Muscle layer of duodenum (tissue), 2 donors: ENCODE results near the gene NTHL1.

Experiments
- H3K27ac ChIP-seq: one replicate; pipeline ENCODE4 v1.7.0; 2013; ENCODE audit warnings: mild to moderate bottlenecking, low read length
- H3K27me3 ChIP-seq: one replicate; pipeline ENCODE4 v1.7.0; 2013; ENCODE audit warnings: low read depth, mild to moderate bottlenecking, control low read depth, low read length
- H3K36me3 ChIP-seq, 2 donors: one replicate each; pipeline ENCODE4 v1.7.0; 2013; ENCODE audit warnings: low read length in 2 of 2, control low read depth in 1 of 2, mild to moderate bottlenecking in 1 of 2; ENCODE audit not compliant: insufficient read depth in 2 of 2, control insufficient read depth in 1 of 2
- H3K4me1 ChIP-seq, 2 donors: one replicate each; pipeline ENCODE4 v1.7.0; 2013; ENCODE audit warnings: low read length in 2 of 2, mild to moderate bottlenecking in 2 of 2, control low read depth in 1 of 2, moderate library complexity in 1 of 2; ENCODE audit not compliant: insufficient read depth in 2 of 2, control insufficient read depth in 1 of 2
- H3K4me3 ChIP-seq, 2 donors: one replicate each; pipeline ENCODE4 v1.7.0; 2013; ENCODE audit warnings: low read length in 2 of 2, low read depth in 1 of 2, mild to moderate bottlenecking in 1 of 2
- H3K9me3 ChIP-seq, 2 donors: one replicate each; pipeline ENCODE4 v1.7.0; 2013; ENCODE audit warnings: low read length in 2 of 2, control low read depth in 1 of 2, mild to moderate bottlenecking in 1 of 2; ENCODE audit not compliant: control insufficient read depth in 1 of 2
- donor health status: healthy.

Gene NTHL1

GRCh38 chr16:2060346-2060745 lies 12.7 kb upstream of the NTHL1 start:
- H3K4me3 ChIP-seq: no peak overlapping the region
- H3K36me3 ChIP-seq: peaks cover 15 to 72% of the 10 kb centered on the region in 2 donors
- no peak overlapping the region for H3K27ac ChIP-seq
- peaks cover 0 to 5% of the 10 kb centered on the region in 2 donors for H3K4me1 ChIP-seq
- no peaks in the 10 kb centered on the region for H3K27me3 ChIP-seq
- H3K9me3 ChIP-seq: no peaks in the 10 kb centered on the region

GRCh38 chr16:2058872-2059271 lies 11.2 kb upstream of the NTHL1 start:
- Histone ChIP-seq H3K4me3 (no peak overlapping the region), H3K4me1 (peaks cover 0 to 5% of the 10 kb centered on the region in 2 donors), H3K36me3 (peaks cover 20 to 75% of the 10 kb centered on the region in 2 donors), H3K9me3 (no peaks in the 10 kb centered on the region), H3K27ac (no peak overlapping the region), H3K27me3 (no peaks in the 10 kb centered on the region)

GRCh38 chr16:2058420-2058819 lies 10.8 kb upstream of the NTHL1 start:
- H3K36me3 ChIP-seq: peaks cover 20 to 75% of the 10 kb centered on the region in 2 donors
- no peaks in the 10 kb centered on the region for H3K9me3 ChIP-seq
- H3K4me1 ChIP-seq: peaks cover 0 to 5% of the 10 kb centered on the region in 2 donors
- H3K4me3 ChIP-seq: no peak overlapping the region
- H3K27me3 ChIP-seq: no peaks in the 10 kb centered on the region
- no peak overlapping the region for H3K27ac ChIP-seq

- Histone ChIP-seq H3K9me3 (no peaks in the 10 kb centered on the region), H3K36me3 (peaks cover 19 to 75% of the 10 kb centered on the region in 2 donors), H3K4me1 (peaks cover 0 to 5% of the 10 kb centered on the region in 2 donors), H3K4me3 (no peak overlapping the region), H3K27ac (no peak overlapping the region), H3K27me3 (no peaks in the 10 kb centered on the region)
These were observed 9.8 kb upstream of the NTHL1 start for GRCh38 chr16:2057438-2057837.

- Histone ChIP-seq H3K27me3 (no peaks in the 10 kb centered on the region), H3K9me3 (no peaks in the 10 kb centered on the region), H3K36me3 (peaks cover 19 to 73% of the 10 kb centered on the region in 2 donors), H3K27ac (no peak overlapping the region), H3K4me3 (no peak overlapping the region), H3K4me1 (peaks cover 0 to 5% of the 10 kb centered on the region in 2 donors)
These were observed 9.2 kb upstream of the NTHL1 start for GRCh38 chr16:2056681-2057407.

- Histone ChIP-seq H3K4me3 (no peak overlapping the region), H3K4me1 (peaks cover 0 to 5% of the 10 kb centered on the region in 2 donors), H3K9me3 (no peaks in the 10 kb centered on the region), H3K27ac (no peak overlapping the region), H3K27me3 (no peaks in the 10 kb centered on the region), H3K36me3 (peaks cover 23 to 69% of the 10 kb centered on the region in 2 donors)
These were observed 8.4 kb upstream of the NTHL1 start for GRCh38 chr16:2056077-2056476.

- Histone ChIP-seq H3K27me3 (no peaks in the 10 kb centered on the region), H3K9me3 (no peaks in the 10 kb centered on the region), H3K4me3 (no peak overlapping the region), H3K4me1 (peaks cover 0 to 5% of the 10 kb centered on the region in 2 donors), H3K27ac (no peak overlapping the region), H3K36me3 (peaks cover 23 to 59% of the 10 kb centered on the region in 2 donors)
These were observed 7.1 kb upstream of the NTHL1 start for GRCh38 chr16:2054543-2055245.

- H3K27me3 ChIP-seq: no peaks in the 10 kb centered on the region
- H3K4me1 ChIP-seq: peaks cover 0 to 9% of the 10 kb centered on the region in 2 donors
- H3K36me3 ChIP-seq: peaks cover 23 to 57% of the 10 kb centered on the region in 2 donors
- H3K4me3 ChIP-seq: no peak overlapping the region
- H3K27ac ChIP-seq: no peak overlapping the region
- no peaks in the 10 kb centered on the region for H3K9me3 ChIP-seq
These were observed 6.3 kb upstream of the NTHL1 start for GRCh38 chr16:2053897-2054296.

- Histone ChIP-seq H3K36me3 (peaks cover 23 to 51% of the 10 kb centered on the region in 2 donors), H3K27me3 (no peaks in the 10 kb centered on the region), H3K4me1 (peaks cover 5 to 15% of the 10 kb centered on the region in 2 donors), H3K4me3 (no peak overlapping the region), H3K9me3 (no peaks in the 10 kb centered on the region), H3K27ac (no peak overlapping the region)
These were observed 5.6 kb upstream of the NTHL1 start for GRCh38 chr16:2053211-2053610.

- H3K36me3 ChIP-seq: peaks cover 3 to 14% of the 10 kb centered on the region in 2 donors
These were observed 496 bp upstream of the NTHL1 start for GRCh38 chr16:2048116-2048543.

GRCh38 chr16:2046893-2047329 lies 723 bp downstream of the NTHL1 start:
- Histone ChIP-seq H3K4me1 (peaks cover 7 to 44% of the 10 kb centered on the region in 2 donors), H3K9me3 (no peaks in the 10 kb centered on the region), H3K4me3 (peak overlapping the region; percentile 90 to 98), H3K36me3 (peaks cover 3 to 4% of the 10 kb centered on the region in 2 donors), H3K27ac (no peak overlapping the region), H3K27me3 (no peaks in the 10 kb centered on the region)

More at GRCh38 chr16:2048116-2048543, 496 bp upstream of the NTHL1 start:
- Histone ChIP-seq H3K4me3 (peak overlapping the region; percentile 90 to 98), H3K27me3 (no peaks in the 10 kb centered on the region), H3K27ac (peak overlapping the region; percentile 21), H3K9me3 (no peaks in the 10 kb centered on the region), H3K4me1 (peaks cover 7 to 35% of the 10 kb centered on the region in 2 donors)
